OCI-LY1 (cell line): ENCODE data around the gene ENPP3.
A peak's percentile ranks its signal among the peaks of the same experiment; 100 is the strongest.

Source experiments
- H2AFZ ChIP-seq: fragments of 200-600 bp; sonication (generic), shearing (Covaris generic); 2 replicates; pipeline ENCODE4 v1.6.0; 2014; ENCODE audit warnings: antibody characterized with exemption, mild to moderate bottlenecking, low read length
- H3F3A ChIP-seq: fragments of 200-600 bp; sonication (generic), shearing (Covaris generic); 2 replicates; pipeline ENCODE4 v1.6.0; 2014; ENCODE audit warnings: mild to moderate bottlenecking, antibody characterized with exemption, low read length, moderate library complexity; ENCODE audit not compliant: insufficient read depth
- H3K27ac ChIP-seq: fragments of 200-600 bp; sonication (generic); 2 replicates; pipeline ENCODE4 v1.5.1; 2014; ENCODE audit warnings: low read length, mixed run types, mild to moderate bottlenecking, low read depth; ENCODE audit not compliant: poor library complexity, severe bottlenecking
- H3K27me3 ChIP-seq: fragments of 200-600 bp; sonication (generic); 2 replicates; pipeline ENCODE4 v1.6.0; 2014; ENCODE audit warnings: antibody characterized with exemption, mild to moderate bottlenecking, low read length, moderate library complexity; ENCODE audit not compliant: insufficient read depth
- H3K36me3 ChIP-seq: fragments of 200-600 bp; sonication (generic); 2 replicates; pipeline ENCODE4 v1.6.1; 2014; ENCODE audit warnings: mild to moderate bottlenecking, antibody characterized with exemption, low read length, moderate library complexity, mixed read lengths; ENCODE audit not compliant: insufficient read depth
- H3K4me1 ChIP-seq: fragments of 200-600 bp; sonication (generic); 2 replicates; pipeline ENCODE4 v1.5.1; 2014; ENCODE audit warnings: mild to moderate bottlenecking, low read length, moderate library complexity; ENCODE audit not compliant: insufficient read depth, severe bottlenecking
- H3K4me2 ChIP-seq: fragments of 200-600 bp; sonication (generic), shearing (Covaris generic); 2 replicates; pipeline ENCODE4 v1.6.1; 2014; ENCODE audit warnings: low read length
- H3K4me3 ChIP-seq: fragments of 200-600 bp; sonication (generic); 2 replicates; pipeline ENCODE4 v1.5.1; 2014; ENCODE audit warnings: low read length, low read depth, mild to moderate bottlenecking, mixed read lengths; ENCODE audit not compliant: poor library complexity, severe bottlenecking
- H3K79me2 ChIP-seq: fragments of 200-600 bp; shearing (Covaris generic); 2 replicates; pipeline ENCODE4 v1.6.1; 2016; ENCODE audit warnings: mixed run types, low read length, mixed read lengths; ENCODE audit not compliant: insufficient read depth
- H3K9ac ChIP-seq: fragments of 200-600 bp; sonication (generic), shearing (Covaris generic); 2 replicates; pipeline ENCODE4 v1.6.1; 2014; ENCODE audit warnings: mild to moderate bottlenecking, low read length, mixed read lengths
- H3K9me2 ChIP-seq: fragments of 200-600 bp; sonication (generic), shearing (Covaris generic); 2 replicates; pipeline ENCODE4 v1.6.1; 2014; ENCODE audit warnings: low read depth, mild to moderate bottlenecking, low read length, mixed read lengths
- H3K9me3 ChIP-seq: fragments of 200-600 bp; shearing (Covaris generic); 2 replicates; pipeline ENCODE4 v1.6.1; 2014; ENCODE audit warnings: low read length, mixed read lengths
- H4K20me1 ChIP-seq: fragments of 200-600 bp; sonication (generic), shearing (Covaris generic); 2 replicates; pipeline ENCODE4 v1.6.0; 2016; ENCODE audit warnings: mild to moderate bottlenecking, low read length; ENCODE audit not compliant: insufficient read depth
- CTCF ChIP-seq: fragments of 200-600 bp; sonication (generic), shearing (Covaris generic); IDR thresholded peaks from 2 replicates; pipeline ENCODE4 v1.5.1; 2017; ENCODE audit warnings: mild to moderate bottlenecking, antibody characterized with exemption, low read length, moderate library complexity, mixed read lengths
- EZH2 ChIP-seq: fragments of 200-600 bp; sonication (generic), shearing (Covaris generic); IDR thresholded peaks from 2 replicates; pipeline ENCODE4 v1.8.0; 2017; ENCODE audit warnings: borderline replicate concordance, mixed run types, mild to moderate bottlenecking, antibody characterized with exemption, low read length, moderate library complexity, mixed read lengths

Gene ENPP3

GRCh38 chr6:131692589-131692988 lies 55.5 kb downstream of the ENPP3 start:
- no peaks in the 10 kb centered on the region for H3K9me2 ChIP-seq
- no peak overlapping the region for H2AFZ ChIP-seq
- H3K27ac ChIP-seq, result no peak overlapping the region
- no peak for TF ChIP-seq EZH2
- TF ChIP-seq CTCF, result no peak
- H4K20me1 ChIP-seq, result no peaks in the 10 kb centered on the region
- H3K9ac ChIP-seq, result no peak overlapping the region
- no peaks in the 10 kb centered on the region for H3K27me3 ChIP-seq
- H3K79me2 ChIP-seq, result no peaks in the 10 kb centered on the region
- no peak overlapping the region for H3K4me2 ChIP-seq
- H3K4me1 ChIP-seq, result peaks cover 6% of the 10 kb centered on the region
- no peaks in the 10 kb centered on the region for H3K9me3 ChIP-seq
- H3K4me3 ChIP-seq, result no peak overlapping the region
- no peaks in the 10 kb centered on the region for H3K36me3 ChIP-seq
- H3F3A ChIP-seq, result no peaks in the 10 kb centered on the region

GRCh38 chr6:131693384-131693783 lies 56.3 kb downstream of the ENPP3 start:
- Histone ChIP-seq H3K4me1 (peaks cover 6% of the 10 kb centered on the region), H3K4me2 (no peak overlapping the region)

GRCh38 chr6:131694832-131695426 lies 57.8 kb downstream of the ENPP3 start:
- H3K27ac ChIP-seq, result no peak overlapping the region
- H3K9me3 ChIP-seq, result no peaks in the 10 kb centered on the region
- H3K4me1 ChIP-seq, result peaks cover 6% of the 10 kb centered on the region
- H3K4me2 ChIP-seq, result no peak overlapping the region
- H3K27me3 ChIP-seq, result no peaks in the 10 kb centered on the region
- H4K20me1 ChIP-seq, result no peaks in the 10 kb centered on the region
- no peaks in the 10 kb centered on the region for H3F3A ChIP-seq
- TF ChIP-seq EZH2, result no peak
- TF ChIP-seq CTCF, result peak; percentile 66
- H2AFZ ChIP-seq, result no peak overlapping the region
- H3K9me2 ChIP-seq, result no peaks in the 10 kb centered on the region
- H3K79me2 ChIP-seq, result no peaks in the 10 kb centered on the region
- H3K4me3 ChIP-seq, result no peak overlapping the region
- H3K36me3 ChIP-seq, result no peaks in the 10 kb centered on the region
- no peak overlapping the region for H3K9ac ChIP-seq

More at GRCh38 chr6:131693384-131693783, 56.3 kb downstream of the ENPP3 start:
- no peaks in the 10 kb centered on the region for H3K9me2 ChIP-seq
- no peak overlapping the region for H3K4me3 ChIP-seq
- TF ChIP-seq EZH2 (no peak), CTCF (no peak)
- no peak overlapping the region for H3K9ac ChIP-seq
- H3K27me3 ChIP-seq, result no peaks in the 10 kb centered on the region
- no peaks in the 10 kb centered on the region for H3K9me3 ChIP-seq
- H3K27ac ChIP-seq, result no peak overlapping the region
- no peaks in the 10 kb centered on the region for H3K36me3 ChIP-seq
- H2AFZ ChIP-seq, result no peak overlapping the region
- H3K79me2 ChIP-seq, result no peaks in the 10 kb centered on the region
- H3F3A ChIP-seq, result no peaks in the 10 kb centered on the region
- H4K20me1 ChIP-seq, result no peaks in the 10 kb centered on the region
